Effector memory CD4-positive, alpha-beta T cell (primary cell): ENCODE results near the gene UVRAG.
"Not testable (repeated sequence)": the region's sequence is repeated elsewhere in the genome, so short reads cannot be mapped to it uniquely, and the experiment has no call there.

Experiments used
- DNase-seq, 3 donors: peaks; one replicate each; pipeline ENCODE4 v3.0.0-alpha.2; 2020
- H3K27ac ChIP-seq: 2 replicates; pipeline ENCODE4 v1.7.0; 2013; ENCODE audit warnings: mild to moderate bottlenecking, low read length, moderate library complexity; ENCODE audit not compliant: insufficient read depth, poor library complexity, severe bottlenecking
- H3K27me3 ChIP-seq: replicated peaks from 2 replicates; pipeline ENCODE4 v1.7.0; 2013; ENCODE audit warnings: mild to moderate bottlenecking, low read length; ENCODE audit not compliant: insufficient read depth, control insufficient read depth, poor library complexity, severe bottlenecking
- H3K36me3 ChIP-seq: 2 replicates; pipeline ENCODE4 v1.7.0; 2013; ENCODE audit warnings: mild to moderate bottlenecking, low read length, moderate library complexity; ENCODE audit not compliant: control insufficient read depth, insufficient read depth
- H3K4me1 ChIP-seq: 2 replicates; pipeline ENCODE4 v1.7.0; 2013; ENCODE audit warnings: low read length, mild to moderate bottlenecking; ENCODE audit not compliant: control insufficient read depth, insufficient read depth, poor library complexity, severe bottlenecking
- H3K4me3 ChIP-seq: 2 replicates; pipeline ENCODE4 v1.7.0; 2013; ENCODE audit warnings: low read length, low read depth, mild to moderate bottlenecking; ENCODE audit not compliant: insufficient read depth, poor library complexity, severe bottlenecking
- H3K9me3 ChIP-seq: 2 replicates; pipeline ENCODE4 v1.7.0; 2013; ENCODE audit warnings: mild to moderate bottlenecking, low read length, moderate library complexity; ENCODE audit not compliant: control insufficient read depth

The UVRAG gene

GRCh38 chr11:75968021-75968625 lies 153.1 kb downstream of the UVRAG start:
- no peaks in the 10 kb centered on the region for H3K27me3 ChIP-seq
- H3K4me3 ChIP-seq, result no peak overlapping the region
- peaks cover 2% of the 10 kb centered on the region for H3K4me1 ChIP-seq
- no peaks in the 10 kb centered on the region for H3K36me3 ChIP-seq
- DNase-seq, result no peak
- no peak overlapping the region for H3K27ac ChIP-seq
- H3K9me3 ChIP-seq, result no peaks in the 10 kb centered on the region

DNA sequence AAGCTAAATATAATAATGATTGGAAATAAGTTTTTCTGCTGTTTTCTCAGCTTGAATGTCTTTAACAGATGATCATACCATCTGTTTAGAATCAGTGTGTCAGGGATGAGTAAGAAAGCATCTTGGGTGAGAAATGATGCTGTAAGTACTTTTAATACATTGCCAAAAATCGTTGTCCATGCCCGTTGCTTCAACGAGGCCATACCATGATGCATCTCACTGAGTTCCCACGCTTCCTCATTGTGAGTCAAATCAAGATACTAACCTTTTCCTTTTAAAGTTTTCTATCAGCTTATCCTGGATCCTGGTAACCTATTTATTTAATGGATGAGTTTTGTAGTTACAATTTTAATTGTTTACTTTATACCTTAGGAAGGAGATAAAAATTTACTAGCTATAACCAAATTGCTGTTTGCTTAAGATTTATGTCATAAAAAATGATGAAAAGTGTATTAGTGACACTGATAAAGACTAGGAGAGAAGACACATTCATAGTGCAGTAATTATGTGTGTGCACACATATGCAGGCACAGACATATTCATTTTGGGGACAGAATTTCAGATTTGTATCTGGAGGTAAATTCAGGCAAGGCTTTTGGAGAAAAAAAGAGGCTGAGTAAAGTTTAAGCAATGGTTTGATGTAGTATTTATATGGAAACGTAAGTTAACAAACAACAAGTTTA lies 154.8 kb downstream of the UVRAG start:
- no peak for DNase-seq
- Histone ChIP-seq H3K36me3 (no peaks in the 10 kb centered on the region), H3K4me1 (peaks cover 2% of the 10 kb centered on the region), H3K9me3 (no peaks in the 10 kb centered on the region), H3K27ac (no peak overlapping the region), H3K27me3 (no peaks in the 10 kb centered on the region), H3K4me3 (no peak overlapping the region)

- not testable (repeated sequence) for H3K36me3 ChIP-seq, H3K4me1 ChIP-seq, H3K9me3 ChIP-seq, DNase-seq, H3K4me3 ChIP-seq, H3K27me3 ChIP-seq, H3K27ac ChIP-seq
Observed at GRCh38 chr11:75973710-75974109, 158.7 kb downstream of the UVRAG start.

DNA sequence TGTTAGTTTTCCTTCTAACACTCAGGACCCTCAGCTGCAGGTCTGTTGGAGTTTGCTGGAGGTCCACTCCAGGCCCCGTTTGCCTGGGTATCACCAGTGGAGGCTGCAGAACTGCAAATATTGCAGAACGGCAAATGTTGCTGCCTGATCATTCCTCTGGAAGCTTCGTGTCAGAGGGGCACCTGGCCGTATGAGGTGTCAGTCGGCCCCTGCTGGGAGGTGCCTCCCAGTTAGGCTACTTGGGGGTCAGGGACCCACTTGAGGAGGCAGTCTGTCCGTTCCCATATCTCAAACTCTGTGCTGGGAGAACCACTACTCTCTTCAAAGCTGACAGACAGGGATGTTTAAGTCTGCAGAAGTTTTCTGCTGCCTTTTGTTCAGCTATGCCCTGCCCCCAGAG lies 164.1 kb downstream of the UVRAG start:
- not testable (repeated sequence) for H3K27me3 ChIP-seq

GRCh38 chr11:75979479-75980027 lies 164.5 kb downstream of the UVRAG start:
- H3K4me3 ChIP-seq, DNase-seq: not testable (repeated sequence)

More for the DNA sequence above, 164.1 kb downstream of the UVRAG start:
- not testable (repeated sequence) for H3K27ac ChIP-seq, H3K36me3 ChIP-seq, H3K4me3 ChIP-seq, H3K4me1 ChIP-seq, DNase-seq, H3K9me3 ChIP-seq

GRCh38 chr11:75980031-75980430 lies 165.0 kb downstream of the UVRAG start:
- no peak for DNase-seq
- Histone ChIP-seq H3K27me3 (no peaks in the 10 kb centered on the region), H3K36me3 (no peaks in the 10 kb centered on the region), H3K9me3 (no peaks in the 10 kb centered on the region), H3K4me3 (no peak overlapping the region), H3K27ac (no peak overlapping the region), H3K4me1 (no peaks in the 10 kb centered on the region)

More at GRCh38 chr11:75979479-75980027, 164.5 kb downstream of the UVRAG start:
- not testable (repeated sequence) for H3K27me3 ChIP-seq, H3K9me3 ChIP-seq, H3K36me3 ChIP-seq, H3K4me1 ChIP-seq, H3K27ac ChIP-seq

GRCh38 chr11:75981546-75981945 lies 166.5 kb downstream of the UVRAG start:
- no peaks in the 10 kb centered on the region for H3K27me3 ChIP-seq
- H3K36me3 ChIP-seq, result no peaks in the 10 kb centered on the region
- H3K4me1 ChIP-seq, result no peaks in the 10 kb centered on the region
- DNase-seq, result no peak
- no peaks in the 10 kb centered on the region for H3K9me3 ChIP-seq
- H3K4me3 ChIP-seq, result no peak overlapping the region
- H3K27ac ChIP-seq, result no peak overlapping the region

DNA sequence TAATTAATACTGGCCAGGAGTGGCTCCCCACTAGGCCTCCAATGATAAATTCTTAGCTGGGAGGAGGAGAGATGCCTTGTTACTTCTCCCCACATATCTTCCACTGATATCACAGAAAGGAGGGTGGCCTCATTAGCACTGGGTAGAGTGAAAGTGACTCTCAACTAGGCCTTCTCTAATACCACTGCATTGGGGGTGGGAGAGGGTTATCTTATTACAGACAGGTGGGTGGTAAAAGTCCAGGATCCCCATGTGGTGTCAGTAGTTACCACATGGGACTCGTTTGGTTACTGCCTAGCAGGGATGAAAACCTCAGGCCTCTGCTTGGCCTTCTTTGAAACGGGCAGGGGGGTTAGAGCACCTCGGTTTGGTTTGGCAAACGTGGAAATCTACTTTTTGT lies 167.3 kb downstream of the UVRAG start:
- Histone ChIP-seq H3K9me3 (no peaks in the 10 kb centered on the region), H3K27ac (no peak overlapping the region), H3K27me3 (no peaks in the 10 kb centered on the region), H3K36me3 (no peaks in the 10 kb centered on the region), H3K4me3 (no peak overlapping the region), H3K4me1 (no peaks in the 10 kb centered on the region)
- DNase-seq, result no peak

- Histone ChIP-seq H3K27me3 (no peaks in the 10 kb centered on the region), H3K27ac (no peak overlapping the region), H3K9me3 (no peaks in the 10 kb centered on the region), H3K4me3 (no peak overlapping the region), H3K4me1 (no peaks in the 10 kb centered on the region), H3K36me3 (no peaks in the 10 kb centered on the region)
- DNase-seq, result no peak
Observed at GRCh38 chr11:75986966-75987365, 172.0 kb downstream of the UVRAG start.

DNA sequence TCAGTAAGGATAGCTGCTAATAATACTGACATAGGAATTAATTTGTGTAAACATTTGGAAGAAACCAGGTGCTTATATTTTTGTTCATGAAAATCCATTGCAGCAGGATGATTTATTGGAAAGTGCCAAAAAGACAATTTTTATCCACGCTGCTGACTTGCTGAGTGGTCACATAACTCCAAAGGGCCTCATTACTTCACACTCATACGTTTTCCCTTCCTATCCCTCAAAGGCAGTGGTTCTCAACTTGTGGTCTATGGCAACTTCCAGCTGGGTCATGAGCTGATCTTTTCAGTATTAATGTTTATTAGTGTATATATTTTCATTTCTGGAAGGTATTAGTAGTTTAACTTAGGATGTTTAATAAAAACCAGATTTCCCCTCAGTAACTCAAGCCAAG lies 178.1 kb downstream of the UVRAG start:
- H3K27me3 ChIP-seq, result no peaks in the 10 kb centered on the region
- no peak for DNase-seq
- H3K4me1 ChIP-seq, result no peaks in the 10 kb centered on the region
- H3K27ac ChIP-seq, result no peak overlapping the region
- no peaks in the 10 kb centered on the region for H3K36me3 ChIP-seq
- no peak overlapping the region for H3K4me3 ChIP-seq
- no peaks in the 10 kb centered on the region for H3K9me3 ChIP-seq
